Bronchial epithelial cell (primary cell): ENCODE data around the gene LEUTX. TPM values are rescaled to one million over a fixed set of nuclear protein-coding genes. Genes with fewer than 3 reads are reported as not detected.

ENCODE experiments used
- DNase-seq: peaks from one replicate; pipeline ENCODE4 v3.0.0-alpha.2; 2010; ENCODE audit warnings: low read depth
- FAIRE-seq: peaks from 2 replicates; lab custom pipeline; 2011; peaks lifted over from hg19 to GRCh38; lab: Jason Lieb, UNC
- H3K27me3 ChIP-seq: 2 replicates; pipeline ENCODE4 v1.5.1; 2011; ENCODE audit warnings: low read length; ENCODE audit not compliant: control insufficient read depth, insufficient read depth
- H3K36me3 ChIP-seq: 2 replicates; pipeline ENCODE4 v1.5.1; 2011; ENCODE audit warnings: low read length; ENCODE audit not compliant: control insufficient read depth, insufficient read depth
- H3K4me3 ChIP-seq: 2 replicates; pipeline ENCODE4 v1.5.1; 2011; ENCODE audit warnings: mild to moderate bottlenecking, low read depth, low read length, control low read depth
- CTCF ChIP-seq: IDR thresholded peaks from 2 replicates; pipeline ENCODE4 v1.5.1; 2011; ENCODE audit warnings: mild to moderate bottlenecking, moderate library complexity, low read length, control low read depth, inconsistent platforms; ENCODE audit not compliant: insufficient read depth, severe bottlenecking
- total RNA-seq: library from RNA; depleted of rRNA; stranded (reverse); fragments of >200 nt; gene quantifications from 2 replicates; pipeline ENCODE4 v1.2.1, GENCODE V29; 2014

The LEUTX gene
- total RNA-seq, 1 donor from 2014 or later = not detected

DNA sequence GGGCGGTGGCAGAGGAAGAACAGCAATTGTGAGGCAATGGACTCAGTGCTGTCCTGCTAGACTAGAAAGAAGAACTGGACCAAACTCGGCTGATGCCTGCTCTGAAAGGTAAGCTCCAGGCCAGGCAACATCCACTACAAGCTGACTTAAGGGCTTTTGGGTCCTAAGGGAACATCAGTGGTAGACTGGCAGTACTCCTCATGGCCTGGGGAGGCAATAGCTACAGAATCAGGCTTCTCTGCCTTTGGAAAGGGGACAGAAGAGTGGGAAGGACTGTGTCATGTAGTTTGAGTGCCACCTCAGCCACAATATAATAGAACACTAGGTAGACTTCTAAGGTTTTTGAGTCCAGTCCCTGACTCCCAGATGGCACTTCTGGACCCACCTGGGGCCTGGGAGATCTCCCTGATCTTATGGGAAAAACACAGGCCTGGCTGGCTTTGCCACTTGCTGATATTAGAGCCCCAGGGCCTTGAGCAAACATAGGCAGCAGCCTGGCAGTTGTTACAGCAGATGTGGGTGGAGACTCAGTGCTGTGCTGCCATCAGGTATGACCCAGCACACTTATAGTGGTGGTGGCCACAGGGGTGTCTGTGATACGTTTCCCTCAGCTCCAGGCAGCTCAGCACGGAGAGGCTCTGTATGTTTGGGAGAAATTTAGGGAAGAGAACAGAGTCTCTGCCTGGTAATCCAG is 31.7 kb upstream of the LEUTX start:
- no peak for DNase-seq
- Histone ChIP-seq H3K27me3 (no peaks in the 10 kb centered on the region), H3K36me3 (no peaks in the 10 kb centered on the region), H3K4me3 (no peak overlapping the region)
- no peak for FAIRE-seq
- TF ChIP-seq CTCF = no peak

- Histone ChIP-seq H3K4me3 (no peak overlapping the region), H3K36me3 (no peaks in the 10 kb centered on the region), H3K27me3 (no peaks in the 10 kb centered on the region)
- no peak for DNase-seq
- FAIRE-seq = no peak
- TF ChIP-seq CTCF = no peak
Measured at GRCh38 chr19:39749981-39750380, 28.7 kb upstream of the LEUTX start.

DNA sequence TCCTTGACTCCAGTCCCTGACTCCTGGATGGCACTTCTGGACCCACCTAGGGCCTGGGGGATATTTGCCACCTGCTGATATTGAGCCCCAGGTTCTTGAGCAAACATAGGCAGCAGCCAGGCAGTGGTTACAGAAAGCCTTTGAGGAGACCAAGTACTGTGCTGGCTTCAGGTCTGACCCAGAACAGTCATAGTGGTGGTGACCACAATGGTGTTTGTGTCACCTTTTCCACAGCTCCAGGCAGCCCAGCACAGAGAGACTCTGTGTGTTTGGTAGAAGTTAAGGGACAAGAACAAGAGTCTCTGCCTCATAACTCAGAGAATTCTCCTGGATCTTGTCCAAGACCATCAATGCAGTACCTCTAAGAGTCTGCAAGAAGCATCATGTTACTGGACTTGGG is 26.3 kb upstream of the LEUTX start:
- DNase-seq (no peak), FAIRE-seq (no peak)
- Histone ChIP-seq H3K4me3 (no peak overlapping the region), H3K36me3 (no peaks in the 10 kb centered on the region), H3K27me3 (no peaks in the 10 kb centered on the region)
- TF ChIP-seq CTCF = no peak

DNA sequence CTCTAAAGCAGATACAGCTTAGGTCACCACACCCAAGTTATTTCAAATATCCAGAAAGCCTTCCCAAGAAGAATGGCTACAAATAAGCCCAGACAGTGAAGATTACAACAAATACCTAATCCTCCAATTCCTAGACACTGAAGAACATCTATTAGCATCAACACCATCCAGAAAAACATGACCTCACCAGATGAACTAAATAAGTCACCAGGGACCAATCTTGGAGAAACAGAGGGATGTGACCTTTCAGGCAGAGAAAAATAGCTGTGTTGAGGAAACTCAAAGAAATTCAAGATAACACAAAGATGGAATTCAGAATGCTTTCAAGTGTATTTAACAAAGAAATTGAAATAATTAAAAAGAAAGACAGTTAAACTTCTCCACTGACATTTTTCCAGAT is 25.9 kb upstream of the LEUTX start:
- no peak for TF ChIP-seq CTCF
- H3K36me3 ChIP-seq = no peaks in the 10 kb centered on the region
- H3K27me3 ChIP-seq = no peaks in the 10 kb centered on the region
- no peak for FAIRE-seq
- no peak overlapping the region for H3K4me3 ChIP-seq
- no peak for DNase-seq

DNA sequence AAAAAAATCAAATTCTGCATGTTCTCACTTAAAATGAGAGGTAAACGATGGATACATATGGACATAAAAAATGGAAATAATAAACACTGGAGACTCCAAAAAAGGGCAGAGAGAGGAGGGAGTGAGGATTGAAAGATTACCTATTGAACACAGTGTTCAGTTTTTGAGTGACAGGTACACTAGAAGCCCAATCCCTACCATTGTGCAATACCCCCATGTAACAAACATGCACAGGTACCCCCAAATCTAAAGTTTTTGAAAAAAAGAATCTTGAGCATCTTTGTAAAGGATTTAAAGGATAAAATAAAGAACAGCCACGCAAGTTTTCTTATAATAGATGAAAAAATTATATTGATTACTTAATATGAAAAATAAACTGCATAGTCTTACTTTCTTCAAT is 24.1 kb upstream of the LEUTX start:
- H3K27me3 ChIP-seq = no peaks in the 10 kb centered on the region
- DNase-seq = no peak
- no peaks in the 10 kb centered on the region for H3K36me3 ChIP-seq
- no peak for TF ChIP-seq CTCF
- no peak overlapping the region for H3K4me3 ChIP-seq
- FAIRE-seq = no peak

DNA sequence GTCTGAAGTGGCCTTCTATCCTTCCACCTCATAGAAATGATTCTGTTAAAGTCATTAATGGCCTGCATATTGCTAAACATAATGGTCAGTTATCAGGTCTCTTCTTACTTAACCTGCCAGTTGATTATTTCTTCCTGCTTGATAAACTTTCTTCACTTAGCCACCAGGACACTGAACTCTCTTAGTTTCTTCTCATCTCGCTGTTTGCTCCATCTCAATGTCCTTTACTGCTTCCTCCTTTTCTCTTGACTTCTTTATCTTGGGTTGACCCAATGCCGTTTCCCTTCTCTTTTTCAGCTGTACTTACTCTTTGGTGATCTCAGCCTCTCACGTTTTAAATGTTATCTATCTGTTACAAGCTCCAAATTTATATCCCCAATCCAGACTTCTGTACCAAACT is 23.7 kb upstream of the LEUTX start:
- H3K4me3 ChIP-seq = no peak overlapping the region
- no peaks in the 10 kb centered on the region for H3K36me3 ChIP-seq
- H3K27me3 ChIP-seq = no peaks in the 10 kb centered on the region
- no peak for DNase-seq
- no peak for FAIRE-seq
- TF ChIP-seq CTCF = no peak
